NCI-H2171 treated with DMSO at 0.1 percent for 48 hours (cell line): ENCODE data around the gene GNAQ.
"Not testable (repeated sequence)": the region's sequence is repeated elsewhere in the genome, so short reads cannot be mapped to it uniquely, and the experiment has no call there.

Experiments
- DNase-seq: peaks from one replicate; lab custom pipeline; 2025; lab: John Stamatoyannopoulos, UW

Gene GNAQ

DNA sequence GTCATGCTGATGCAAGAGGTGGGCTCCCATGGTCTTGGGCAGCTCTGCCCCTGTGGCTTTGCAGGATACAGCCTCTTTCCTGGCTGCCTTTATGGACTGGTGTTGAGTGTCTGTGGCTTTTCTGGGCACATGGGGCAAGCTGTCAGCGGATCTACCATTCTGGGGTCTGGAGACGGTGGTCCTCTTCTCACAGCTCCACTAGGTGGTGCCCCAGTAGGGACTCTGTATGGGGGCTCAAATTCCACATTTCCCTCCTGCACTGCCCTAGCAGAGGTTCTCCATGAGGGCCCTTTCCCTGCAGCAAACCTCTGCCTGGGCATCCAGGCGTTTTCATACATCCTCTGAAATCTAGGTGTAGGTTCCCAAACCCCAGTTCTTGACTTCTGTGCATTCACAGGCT lies 340.9 kb downstream of the GNAQ start:
- not testable (repeated sequence) for DNase-seq

DNA sequence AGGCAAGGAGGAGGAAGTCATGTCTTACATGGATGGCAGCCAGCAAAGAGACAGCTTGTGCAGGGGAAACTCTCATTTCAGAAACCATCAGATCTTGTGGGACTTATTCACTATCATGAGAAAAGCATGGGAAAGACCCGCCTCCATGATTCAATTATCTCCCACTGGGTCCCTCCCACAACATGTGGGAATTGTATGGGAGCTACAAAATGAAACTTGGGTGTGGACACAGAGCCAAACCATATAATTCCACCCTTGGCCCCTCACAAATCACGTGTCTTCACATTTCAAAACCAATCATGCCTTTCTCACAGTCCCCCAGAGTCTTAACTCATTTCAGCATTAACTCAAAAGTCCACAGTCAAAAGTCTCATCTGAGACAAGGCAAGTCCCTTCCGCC lies 341.5 kb downstream of the GNAQ start:
- not testable (repeated sequence) for DNase-seq

DNA sequence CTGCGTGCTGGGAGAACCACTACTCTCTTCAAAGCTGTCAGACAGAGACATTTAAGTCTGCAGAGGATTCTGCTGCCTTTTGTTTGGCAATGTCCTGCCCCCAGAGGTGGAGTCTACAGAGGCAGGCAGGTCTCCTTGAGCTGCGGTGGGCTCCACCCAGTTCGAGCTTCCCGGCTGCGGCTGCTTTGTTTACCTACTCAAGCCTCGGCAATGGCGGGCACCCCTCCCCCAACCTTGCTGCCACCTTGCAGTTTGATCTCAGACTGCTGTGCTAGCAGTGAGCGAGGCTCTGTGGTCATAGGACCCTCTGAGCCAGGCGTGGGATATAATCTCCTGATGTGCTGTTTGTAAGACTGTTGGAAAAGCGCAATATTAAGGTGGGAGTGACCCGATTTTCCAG lies 343.9 kb downstream of the GNAQ start:
- DNase-seq = not testable (repeated sequence)

DNA sequence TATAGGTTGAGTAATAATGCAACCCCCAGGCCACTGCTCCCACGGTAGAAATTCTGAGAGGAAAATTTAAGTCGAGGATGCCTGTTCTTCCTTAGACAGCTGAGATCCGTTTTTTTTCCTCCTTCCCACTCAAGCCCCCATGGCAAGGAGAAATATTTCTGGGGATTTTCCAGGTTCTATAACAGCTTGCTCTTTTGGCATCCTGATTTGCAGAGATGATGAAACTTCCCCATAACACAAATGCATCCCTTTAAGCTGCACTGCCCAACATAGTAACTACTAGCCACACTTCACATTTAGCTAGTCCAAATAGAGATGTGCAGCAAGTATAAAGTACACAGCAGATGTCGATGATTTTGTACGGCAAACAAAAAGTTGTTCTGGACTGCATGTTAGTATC lies 351.0 kb downstream of the GNAQ start:
- no peak for DNase-seq

DNA sequence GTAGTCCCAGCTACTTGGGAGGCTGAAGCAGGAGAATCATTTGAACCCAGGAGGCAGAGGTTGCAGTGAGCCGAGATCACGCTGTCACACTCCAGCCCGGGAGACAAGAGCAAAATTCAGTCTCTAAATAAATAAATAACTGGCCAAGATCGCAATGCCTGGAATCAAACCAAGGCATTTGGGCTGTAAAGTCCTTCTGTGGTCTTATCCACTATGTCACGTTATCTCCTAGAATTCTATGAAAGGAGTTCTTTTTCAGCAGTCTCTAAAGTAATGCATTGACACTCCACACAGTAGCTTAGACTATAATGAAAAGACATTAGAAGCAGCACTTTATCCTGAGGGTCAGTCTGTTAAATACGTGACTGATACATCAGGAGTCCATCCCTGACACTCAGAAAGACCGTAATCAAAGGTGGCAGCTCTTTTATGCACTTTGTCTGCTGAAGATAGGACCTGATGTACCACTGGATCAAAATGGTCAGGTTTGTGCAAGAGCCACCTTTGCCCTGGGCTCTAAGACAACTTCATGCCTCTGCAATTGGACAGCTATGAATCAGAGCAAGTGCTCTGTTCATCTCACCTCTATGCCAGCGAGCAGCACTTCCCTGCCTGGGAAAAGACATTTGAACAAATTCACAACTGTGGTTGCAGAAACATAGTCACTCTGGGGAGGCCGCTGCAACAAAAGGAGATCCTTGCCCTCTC lies 351.8 kb downstream of the GNAQ start:
- DNase-seq = no peak

DNA sequence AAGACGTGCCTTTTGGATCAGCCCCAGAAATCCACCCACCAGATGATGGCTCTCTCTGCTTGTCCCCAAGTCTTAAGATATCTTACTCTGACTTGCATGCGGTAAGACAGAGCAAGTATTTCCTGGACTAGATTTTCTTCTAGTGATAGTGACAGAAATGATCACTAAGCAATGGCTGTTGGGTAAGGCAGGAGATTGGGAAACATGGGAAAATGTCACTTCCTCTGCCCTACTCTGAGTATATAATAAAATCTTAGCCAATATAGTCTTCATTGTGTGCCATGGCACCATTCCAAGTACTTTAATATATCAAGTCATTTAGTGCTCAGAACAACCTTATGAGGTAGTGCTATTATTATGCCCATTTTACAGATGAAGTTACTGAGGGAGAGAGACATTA lies 352.5 kb downstream of the GNAQ start:
- no peak for DNase-seq

DNA sequence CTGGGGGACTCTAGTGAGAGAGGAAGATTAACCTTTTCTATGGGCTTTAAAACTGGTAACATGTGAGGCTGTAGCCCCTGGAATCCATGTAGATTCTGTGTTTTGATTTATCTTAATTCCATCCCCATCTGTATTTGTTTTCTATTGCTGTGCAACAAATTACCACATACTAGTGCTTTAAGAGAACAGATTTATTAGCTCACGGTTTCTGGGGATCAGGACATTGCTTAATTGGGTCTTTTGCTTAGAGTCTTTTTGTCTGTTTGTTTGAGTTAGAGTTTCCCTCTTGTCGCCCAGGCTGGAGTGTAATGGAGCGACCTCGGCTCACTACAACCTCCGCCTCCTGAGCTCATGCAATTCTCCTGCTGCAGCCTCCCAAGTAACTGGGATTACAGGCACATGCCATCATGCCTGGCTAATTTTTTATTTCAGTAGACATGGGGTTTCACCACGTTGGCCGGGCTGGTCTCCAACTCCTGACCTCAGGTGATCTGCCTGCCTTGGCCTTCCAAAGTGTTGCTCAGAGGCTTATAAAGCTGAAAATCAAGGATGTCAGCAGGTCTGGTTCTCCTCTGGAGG lies 353.6 kb downstream of the GNAQ start:
- DNase-seq = no peak

DNA sequence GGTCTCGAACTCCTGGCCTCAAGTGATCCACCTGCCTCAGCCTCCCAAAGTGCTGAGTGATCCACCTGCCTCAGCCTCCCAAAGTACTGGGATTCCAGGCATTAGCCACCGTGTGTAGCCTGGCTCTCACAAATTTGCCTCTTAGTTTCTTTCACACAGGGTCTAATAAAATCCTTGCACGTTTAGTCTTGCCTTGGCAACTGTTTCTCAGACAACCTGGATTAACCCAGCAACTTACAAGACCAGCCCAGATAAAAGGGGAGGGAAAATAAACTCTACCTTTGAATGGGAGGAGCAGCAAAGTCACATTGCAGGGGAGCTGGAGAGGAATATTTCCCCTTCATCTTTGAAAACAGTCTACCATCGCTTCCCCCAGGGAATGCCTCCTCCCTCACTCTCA lies 354.2 kb downstream of the GNAQ start:
- no peak for DNase-seq

DNA sequence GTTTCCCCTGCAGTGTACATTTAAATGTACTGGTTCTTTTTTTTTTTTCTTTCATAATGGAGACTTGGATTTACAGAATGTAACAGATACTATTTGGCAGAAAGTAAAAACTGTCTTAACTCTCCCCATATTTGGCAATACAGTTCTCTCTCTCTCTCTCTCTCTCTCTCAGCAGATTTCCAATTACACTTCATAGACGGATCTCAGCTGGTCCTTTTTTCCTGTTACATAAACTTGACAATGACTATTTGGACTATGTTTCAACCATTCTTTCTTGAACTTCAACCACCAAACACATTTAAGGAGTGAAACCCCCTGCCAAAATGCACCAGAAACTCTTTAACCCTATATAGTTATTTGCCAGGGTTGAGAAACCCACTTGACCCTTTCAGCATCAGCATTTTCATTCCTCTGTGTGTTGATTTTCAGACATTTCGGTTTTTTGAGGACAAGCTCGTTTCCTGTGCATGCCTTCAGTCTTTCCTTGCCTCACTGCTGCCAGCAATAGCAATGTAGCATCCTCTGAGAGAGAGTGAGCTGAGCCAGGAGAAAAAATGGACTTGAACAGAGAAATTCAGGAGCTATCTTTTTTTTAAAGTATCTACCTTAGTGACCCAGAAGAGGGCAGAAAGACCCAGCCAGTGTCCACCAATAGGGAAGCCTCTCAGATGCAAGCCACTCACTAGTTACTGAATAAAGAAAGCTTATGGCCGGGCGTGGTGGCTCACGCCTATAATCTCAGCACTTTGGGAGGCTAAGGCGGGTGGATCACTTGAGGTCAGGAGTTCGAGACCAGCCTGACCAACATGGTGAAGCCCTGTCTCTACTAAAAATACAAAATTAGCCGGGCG lies 357.4 kb downstream of the GNAQ start:
- DNase-seq = no peak

DNA sequence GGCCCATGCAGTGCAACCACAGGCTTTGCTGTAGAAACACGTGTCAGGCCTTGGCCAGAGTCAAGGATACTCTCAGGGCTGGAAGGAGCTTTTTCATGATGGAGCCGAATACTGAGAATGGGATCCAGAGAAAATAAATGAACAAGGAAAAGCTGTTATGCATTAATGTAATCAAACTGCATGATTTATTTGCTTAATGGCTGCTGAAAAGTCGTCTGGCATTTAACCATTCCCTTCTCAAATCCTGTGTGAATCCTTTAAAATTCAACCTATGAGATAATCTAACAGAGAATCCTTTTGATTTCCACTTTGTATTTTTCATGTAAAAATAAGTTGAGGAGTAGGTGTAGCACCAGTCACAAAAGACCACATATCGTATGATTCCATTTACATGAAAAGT lies 359.4 kb downstream of the GNAQ start:
- DNase-seq = no peak

DNA sequence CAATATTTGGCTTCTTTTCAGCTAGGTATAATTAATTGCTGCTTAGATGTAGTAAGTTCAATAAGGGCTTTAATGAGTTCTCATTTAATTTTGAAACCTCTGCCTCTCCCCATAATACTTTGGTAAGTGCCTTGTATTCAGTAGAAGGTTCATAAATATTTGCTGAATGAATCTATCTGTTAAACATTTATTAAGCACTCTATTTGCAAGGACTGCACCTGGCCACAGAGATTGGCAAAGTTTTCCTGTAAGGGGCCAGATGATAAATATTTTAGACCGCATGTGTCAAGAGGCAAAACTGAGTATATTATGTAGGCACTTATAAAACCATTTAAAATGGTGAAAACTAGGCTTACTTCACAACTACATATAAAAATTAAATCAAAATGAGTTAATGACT lies 364.5 kb downstream of the GNAQ start:
- no peak for DNase-seq
